GM12872 (cell line): ENCODE data around the gene ROR2.

Source experiments
- TF ChIP-seq, protein P1 (sequence below): IDR thresholded peaks from 3 replicates; pipeline ENCODE4 v1.5.1; 2011; ENCODE audit warnings: low read depth, mild to moderate bottlenecking, low read length, moderate library complexity; ENCODE audit not compliant: insufficient read depth

The ROR2 gene

DNA sequence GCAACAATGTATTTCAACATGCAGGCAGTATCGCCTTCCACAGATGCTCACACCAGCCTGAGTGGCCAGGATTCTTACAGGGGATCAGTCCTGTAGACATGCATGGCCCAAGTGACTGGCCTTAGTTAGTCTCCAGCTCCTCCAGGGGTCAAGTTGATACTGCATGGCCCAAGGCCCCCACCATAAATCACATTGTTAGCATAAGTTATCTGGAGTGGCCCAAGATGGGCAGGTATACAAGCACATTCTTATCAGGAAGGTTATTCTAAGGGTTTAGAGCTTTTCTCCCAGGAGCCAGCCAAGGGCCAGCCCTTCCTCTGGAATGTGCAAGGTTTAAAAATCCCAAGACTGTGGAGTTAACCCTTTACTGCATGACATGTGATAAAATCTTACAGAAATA lies 295.5 kb downstream of the ROR2 start:
- TF ChIP-seq, protein P1, sequence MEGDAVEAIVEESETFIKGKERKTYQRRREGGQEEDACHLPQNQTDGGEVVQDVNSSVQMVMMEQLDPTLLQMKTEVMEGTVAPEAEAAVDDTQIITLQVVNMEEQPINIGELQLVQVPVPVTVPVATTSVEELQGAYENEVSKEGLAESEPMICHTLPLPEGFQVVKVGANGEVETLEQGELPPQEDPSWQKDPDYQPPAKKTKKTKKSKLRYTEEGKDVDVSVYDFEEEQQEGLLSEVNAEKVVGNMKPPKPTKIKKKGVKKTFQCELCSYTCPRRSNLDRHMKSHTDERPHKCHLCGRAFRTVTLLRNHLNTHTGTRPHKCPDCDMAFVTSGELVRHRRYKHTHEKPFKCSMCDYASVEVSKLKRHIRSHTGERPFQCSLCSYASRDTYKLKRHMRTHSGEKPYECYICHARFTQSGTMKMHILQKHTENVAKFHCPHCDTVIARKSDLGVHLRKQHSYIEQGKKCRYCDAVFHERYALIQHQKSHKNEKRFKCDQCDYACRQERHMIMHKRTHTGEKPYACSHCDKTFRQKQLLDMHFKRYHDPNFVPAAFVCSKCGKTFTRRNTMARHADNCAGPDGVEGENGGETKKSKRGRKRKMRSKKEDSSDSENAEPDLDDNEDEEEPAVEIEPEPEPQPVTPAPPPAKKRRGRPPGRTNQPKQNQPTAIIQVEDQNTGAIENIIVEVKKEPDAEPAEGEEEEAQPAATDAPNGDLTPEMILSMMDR, result no peak

- TF ChIP-seq, protein P1, result peak; percentile 27; the same call in 1 of the 3 replicates
These were observed 302.7 kb downstream of the ROR2 start for GRCh38 chr9:91647371-91647770.

- TF ChIP-seq, protein P1, result no peak
These were observed 303.3 kb downstream of the ROR2 start for GRCh38 chr9:91646702-91647101.

DNA sequence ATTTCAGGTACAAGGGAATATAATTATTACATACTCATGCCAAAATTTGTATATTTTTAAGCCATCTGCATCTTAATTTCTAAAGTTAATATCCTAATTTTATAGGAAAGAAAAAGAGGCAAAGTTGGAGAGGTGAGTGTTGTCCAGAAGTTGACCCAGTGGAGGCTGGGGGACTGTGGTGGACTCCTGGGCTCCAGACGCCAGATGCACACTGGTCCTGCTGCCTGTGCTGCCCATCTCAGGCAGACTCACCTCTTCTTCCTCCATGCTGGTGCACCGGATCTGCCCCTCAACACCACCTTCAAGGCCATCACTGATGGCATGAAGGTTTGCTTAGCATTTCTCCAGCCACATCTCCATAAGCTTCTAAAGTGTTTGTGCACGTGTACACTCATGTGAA lies 305.6 kb downstream of the ROR2 start:
- TF ChIP-seq, protein P1, result no peak

DNA sequence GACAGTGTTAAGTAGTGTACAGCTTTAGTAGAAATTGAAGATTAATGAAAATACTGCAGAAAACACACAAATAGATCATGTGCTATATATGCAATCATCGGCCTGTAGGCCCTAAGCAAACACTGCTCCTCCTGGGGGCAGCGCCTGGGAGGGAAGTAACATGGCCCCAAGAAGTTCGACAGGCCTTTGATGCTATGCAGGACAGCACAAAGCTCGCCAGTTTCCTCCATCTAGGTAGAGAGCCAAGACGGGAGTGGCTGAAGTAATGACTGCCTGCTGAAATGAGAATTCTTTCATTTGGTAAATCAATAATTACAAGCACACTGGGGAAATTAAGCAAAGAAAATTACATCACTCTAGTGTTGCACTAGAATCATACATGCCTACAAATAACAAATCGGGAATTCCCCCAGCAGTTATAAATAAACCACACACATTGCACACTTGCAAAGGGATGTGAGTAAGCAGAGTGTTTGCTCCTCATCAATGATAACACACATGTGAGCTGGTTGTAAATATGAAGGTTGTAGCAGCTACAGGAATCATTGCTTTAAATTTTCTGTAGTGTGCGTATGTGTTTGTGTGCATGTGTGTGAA lies 306.4 kb downstream of the ROR2 start:
- TF ChIP-seq, protein P1, result no peak

- TF ChIP-seq, protein P1, result no peak
These were observed 307.3 kb downstream of the ROR2 start for GRCh38 chr9:91642771-91643170.

- TF ChIP-seq, protein P1, result no peak
These were observed 309.6 kb downstream of the ROR2 start for GRCh38 chr9:91640428-91640827.
